HG03457 (cell line): Measurements from ENCODE around the gene MXD4.

ENCODE experiments used
- ATAC-seq: cut with Tn5 transposase; IDR thresholded peaks from one replicate; pipeline ENCODE4 v1.9.1; 2021; ENCODE audit warnings: moderate number of reproducible peaks; ENCODE audit not compliant: unreplicated experiment

MXD4 gene

GRCh38 chr4:2264481-2265041 is 2.7 kb upstream of the MXD4 start:
- ATAC-seq = no peak

GRCh38 chr4:2263926-2264321 is 2.0 kb upstream of the MXD4 start:
- ATAC-seq = no peak

GRCh38 chr4:2262944-2263250 is 988 bp upstream of the MXD4 start:
- ATAC-seq = no peak

GRCh38 chr4:2262145-2262943 is 435 bp upstream of the MXD4 start:
- ATAC-seq = peak; percentile 81

GRCh38 chr4:2261110-2261852 is 628 bp downstream of the MXD4 start:
- ATAC-seq = no peak

- no peak for ATAC-seq
Measured at GRCh38 chr4:2260344-2261109, 1.4 kb downstream of the MXD4 start.

GRCh38 chr4:2259541-2260343 is 2.2 kb downstream of the MXD4 start:
- no peak for ATAC-seq

GRCh38 chr4:2259036-2259540 is 2.8 kb downstream of the MXD4 start:
- ATAC-seq = no peak

GRCh38 chr4:2258091-2259035 is 3.5 kb downstream of the MXD4 start:
- ATAC-seq = no peak

- no peak for ATAC-seq
Measured at GRCh38 chr4:2257361-2258081, 4.4 kb downstream of the MXD4 start.

GRCh38 chr4:2256781-2257191 is 5.1 kb downstream of the MXD4 start:
- ATAC-seq = no peak

GRCh38 chr4:2256156-2256731 is 5.7 kb downstream of the MXD4 start:
- no peak for ATAC-seq

- ATAC-seq = no peak
Measured at GRCh38 chr4:2255501-2256155, 6.3 kb downstream of the MXD4 start.

GRCh38 chr4:2254665-2255500 is 7.0 kb downstream of the MXD4 start:
- no peak for ATAC-seq

- ATAC-seq = no peak
Measured at GRCh38 chr4:2253160-2254084, 8.5 kb downstream of the MXD4 start.
